ENCODE data around the gene PTPRD.

DNA sequence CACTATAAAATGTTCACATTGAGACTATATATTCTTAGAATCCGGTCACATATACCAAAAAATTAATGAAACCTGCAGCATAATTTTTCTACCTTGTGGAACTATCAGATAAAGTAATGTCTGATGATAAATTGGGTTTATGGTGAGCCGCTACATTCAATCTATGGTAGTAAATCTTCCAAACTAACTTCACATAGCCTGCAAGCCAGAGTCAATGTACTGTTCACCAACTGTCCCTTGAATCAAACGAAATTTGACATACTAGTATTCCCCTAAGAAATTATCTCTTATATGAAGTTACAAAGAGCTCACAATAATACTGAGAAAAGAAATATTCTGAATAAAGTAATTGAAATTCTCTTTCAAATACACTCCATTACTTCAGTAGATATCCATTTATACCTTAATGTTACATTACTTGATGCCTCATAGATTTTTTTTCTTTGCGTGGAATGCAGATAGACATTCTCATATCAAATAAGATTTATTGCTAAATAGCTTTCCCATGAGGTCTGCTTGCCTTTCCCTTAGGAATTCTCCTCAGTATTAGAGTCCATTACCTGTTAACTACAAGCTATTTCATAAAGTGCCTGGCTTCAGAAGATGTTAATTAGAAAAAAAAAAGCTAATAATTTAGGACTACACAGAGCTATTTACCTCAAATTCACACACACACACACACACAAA is 169.5 kb downstream of the PTPRD start:
- TF ChIP-seq POLR2AphosphoS5 (IDR thresholded peaks at IDR 0.05; ENCODE audit: borderline replicate concordance, low read depth, low read length) (no peak), EZH2 (IDR thresholded peaks at IDR 0.05) (no peak), FOXP2 (optimal IDR thresholded peaks at IDR 0.05; ENCODE audit: control extremely low read depth, extremely low read length, insufficient read depth) (no peak)
